ENCODE results near the gene CLDN22.
"Not testable (repeated sequence)": the region's sequence is repeated elsewhere in the genome, so short reads cannot be mapped to it uniquely, and the experiment has no call there.

Gene CLDN22

GRCh38 chr4:183347566-183347965, 27.5 kb upstream of the CLDN22 start:
- no peak for FAIRE-seq
- DNase-seq (ENCODE audit: low spot score): no peak

- FAIRE-seq (no peak), DNase-seq (ENCODE audit: low spot score) (no peak)
Measured at GRCh38 chr4:183347146-183347545, 27.1 kb upstream of the CLDN22 start.

DNA sequence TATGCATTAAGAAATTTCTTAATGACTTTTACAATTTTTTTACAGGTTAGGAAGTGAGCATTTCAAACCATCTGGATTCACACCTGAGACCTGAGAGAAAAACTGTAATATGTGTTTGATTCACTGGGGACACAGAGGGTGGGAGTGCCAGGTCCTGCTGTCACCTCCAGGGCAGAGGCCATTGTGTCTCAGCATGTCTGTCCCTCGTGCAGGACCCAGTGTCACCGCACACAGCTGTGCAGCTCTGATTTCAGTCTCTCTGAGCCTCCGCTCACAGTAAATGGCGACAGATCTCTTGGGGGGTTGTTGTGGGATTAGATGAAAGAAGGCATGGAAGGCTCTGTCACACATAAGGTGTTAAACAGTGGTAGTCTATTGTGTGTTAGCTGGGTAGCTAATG, 25.2 kb upstream of the CLDN22 start:
- DNase-seq (ENCODE audit: low spot score): no peak
- FAIRE-seq: no peak

DNA sequence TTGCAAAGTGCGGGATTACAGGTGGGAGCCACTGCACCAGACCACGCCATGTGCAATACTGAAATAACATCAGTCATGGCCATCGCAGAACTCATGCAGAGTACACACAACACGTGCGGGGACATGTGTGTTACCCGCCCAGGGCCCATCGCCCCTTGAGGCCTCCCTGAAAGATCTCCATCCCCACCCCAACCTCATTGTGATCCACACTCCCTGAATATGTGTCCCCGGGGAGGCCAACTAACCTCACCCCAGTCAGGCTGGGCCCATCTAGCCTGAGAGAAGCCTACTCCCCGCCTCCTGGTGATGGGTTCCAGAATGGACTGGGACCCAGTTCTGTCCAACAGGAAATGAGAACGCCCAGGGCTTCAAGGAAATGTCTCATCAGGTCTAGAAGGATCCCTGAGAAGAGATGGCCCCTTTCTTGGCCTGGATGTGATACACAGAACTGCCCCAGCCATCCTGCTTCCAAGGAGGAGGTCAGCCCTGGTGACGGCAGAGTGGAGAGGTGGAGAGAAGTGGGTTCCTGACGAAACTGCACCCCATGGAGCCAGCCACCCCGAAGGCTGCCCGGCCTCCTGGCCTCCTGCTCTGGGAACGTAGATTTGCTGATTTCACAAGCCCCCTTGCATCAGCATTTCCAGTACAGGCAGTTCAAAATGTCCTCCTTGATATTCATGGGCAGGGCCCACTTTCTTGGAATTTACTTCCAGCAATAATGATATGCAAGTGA, 24.6 kb upstream of the CLDN22 start:
- FAIRE-seq (no peak), DNase-seq (ENCODE audit: low spot score) (no peak)

GRCh38 chr4:183343730-183344129, 23.7 kb upstream of the CLDN22 start:
- FAIRE-seq (no peak), DNase-seq (ENCODE audit: low spot score) (no peak)

- no peak for FAIRE-seq
Measured at GRCh38 chr4:183342541-183343533, 22.8 kb upstream of the CLDN22 start.

DNA sequence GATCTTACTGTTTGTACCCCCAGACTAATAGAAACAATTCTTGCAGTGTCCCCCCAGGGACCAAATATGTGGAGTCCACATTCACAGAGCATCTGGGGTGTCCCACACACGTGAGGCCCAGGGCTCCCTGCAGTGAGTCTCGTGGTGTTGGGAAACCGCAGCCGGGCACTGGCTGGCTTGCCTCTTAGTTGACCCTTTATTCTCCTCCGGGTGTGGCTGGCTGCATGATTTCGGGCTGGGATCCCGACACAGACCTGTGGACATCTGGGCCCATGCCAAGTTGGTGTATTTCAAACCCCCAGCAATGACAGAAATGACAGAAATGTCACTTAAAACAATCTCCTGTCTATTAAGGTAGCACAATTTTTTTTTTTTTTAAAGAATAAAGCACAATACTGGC, 17.8 kb upstream of the CLDN22 start:
- FAIRE-seq: no peak
- DNase-seq (ENCODE audit: low spot score): no peak

More at GRCh38 chr4:183342541-183343533, 22.8 kb upstream of the CLDN22 start:
- DNase-seq (ENCODE audit: low spot score): no peak

GRCh38 chr4:183337349-183337748, 17.3 kb upstream of the CLDN22 start:
- no peak for FAIRE-seq
- DNase-seq (ENCODE audit: low spot score): no peak

DNA sequence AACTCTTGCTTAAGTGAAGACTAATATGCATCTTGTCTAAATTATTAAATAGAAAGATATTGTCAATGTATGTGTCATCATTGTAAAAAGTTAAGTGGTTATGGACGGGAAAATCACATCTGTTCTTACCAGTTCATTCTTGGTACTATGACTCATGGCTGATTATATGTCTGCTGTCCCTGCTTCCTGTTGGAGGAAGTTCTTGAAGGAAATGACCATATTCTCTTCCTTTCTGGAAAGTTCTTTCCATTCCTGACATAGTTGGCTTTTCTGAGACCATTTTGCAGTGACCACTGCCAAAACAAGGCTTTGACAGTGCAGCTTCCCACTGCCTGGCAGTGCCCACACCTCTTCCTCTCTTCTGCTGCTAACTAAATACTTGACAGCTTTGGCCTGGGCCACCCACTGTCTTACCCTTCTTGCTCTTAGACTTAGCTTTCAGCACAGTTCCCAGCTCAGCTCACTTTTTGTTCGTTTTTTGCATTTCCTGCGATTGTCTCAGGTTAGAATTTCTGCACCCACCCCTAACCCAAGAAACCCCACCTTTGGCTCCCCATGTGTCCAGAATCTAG, 15.4 kb upstream of the CLDN22 start:
- DNase-seq (ENCODE audit: low spot score) (peak; percentile 69), FAIRE-seq (peak; percentile 87)

- peak; percentile 84 for FAIRE-seq
- DNase-seq (ENCODE audit: low spot score): peak; percentile 76
Measured at GRCh38 chr4:183333983-183334382, 13.9 kb upstream of the CLDN22 start.

DNA sequence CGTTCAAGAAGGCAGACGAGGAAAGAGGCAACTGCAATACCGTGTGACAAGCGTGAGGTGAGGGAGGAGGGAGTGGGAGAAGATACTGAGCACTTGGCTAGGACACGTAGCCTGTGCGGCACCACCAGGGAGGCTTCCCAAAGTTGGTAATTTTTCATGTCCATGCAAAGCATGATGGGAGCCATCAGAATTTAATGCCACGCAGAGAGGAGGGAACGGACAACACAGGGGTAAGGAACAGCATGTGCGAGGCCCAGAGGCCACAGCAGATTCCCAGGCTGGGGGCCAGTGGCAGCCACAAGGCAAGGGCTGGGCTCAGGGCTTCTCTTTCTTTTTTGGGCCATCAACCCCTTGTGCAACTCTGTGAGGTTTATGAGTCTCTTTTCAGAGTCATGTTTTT, 13.1 kb upstream of the CLDN22 start:
- FAIRE-seq (no peak), DNase-seq (ENCODE audit: low spot score) (no peak)

DNA sequence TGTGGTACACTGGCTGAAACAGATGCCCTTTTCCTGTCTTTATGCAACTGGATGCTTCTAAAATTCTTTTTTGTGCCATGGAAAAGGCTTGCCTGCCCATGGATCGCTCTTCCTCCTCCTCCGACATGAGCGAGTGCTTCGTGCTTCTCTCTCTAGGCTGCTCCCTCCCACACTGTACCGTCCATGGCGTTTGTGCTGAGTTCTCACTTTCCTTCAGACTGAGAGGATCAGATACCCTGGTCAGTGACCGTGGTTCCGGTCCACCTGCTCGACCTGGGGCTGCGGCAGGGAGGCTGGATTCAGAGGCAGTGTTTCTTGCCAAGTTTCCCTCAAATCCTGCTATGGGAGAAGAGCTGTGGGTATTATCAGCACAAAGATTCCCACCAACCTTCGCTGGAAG, 12.4 kb upstream of the CLDN22 start:
- no peak for FAIRE-seq
- no peak for DNase-seq (ENCODE audit: low spot score)

DNA sequence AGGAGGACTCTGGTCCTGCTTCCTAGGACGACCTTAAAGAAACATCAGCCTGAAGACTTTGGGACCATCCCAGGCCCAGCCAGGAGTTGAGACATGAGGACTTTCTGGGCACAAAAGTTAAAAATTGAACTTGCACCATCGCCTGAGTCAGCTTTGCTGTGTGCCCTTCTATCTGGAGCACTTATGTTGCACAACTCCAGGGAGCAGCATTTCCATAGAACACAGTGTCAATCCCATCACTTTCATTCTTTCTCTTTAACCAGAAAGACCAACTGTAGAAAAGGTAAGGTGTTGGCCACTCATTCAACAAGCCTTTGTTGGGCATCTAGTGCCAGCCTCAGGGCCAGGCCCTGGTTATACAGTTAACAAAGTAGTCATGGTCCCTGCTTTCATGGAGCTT, 10.8 kb upstream of the CLDN22 start:
- FAIRE-seq: no peak
- DNase-seq (ENCODE audit: low spot score): no peak

DNA sequence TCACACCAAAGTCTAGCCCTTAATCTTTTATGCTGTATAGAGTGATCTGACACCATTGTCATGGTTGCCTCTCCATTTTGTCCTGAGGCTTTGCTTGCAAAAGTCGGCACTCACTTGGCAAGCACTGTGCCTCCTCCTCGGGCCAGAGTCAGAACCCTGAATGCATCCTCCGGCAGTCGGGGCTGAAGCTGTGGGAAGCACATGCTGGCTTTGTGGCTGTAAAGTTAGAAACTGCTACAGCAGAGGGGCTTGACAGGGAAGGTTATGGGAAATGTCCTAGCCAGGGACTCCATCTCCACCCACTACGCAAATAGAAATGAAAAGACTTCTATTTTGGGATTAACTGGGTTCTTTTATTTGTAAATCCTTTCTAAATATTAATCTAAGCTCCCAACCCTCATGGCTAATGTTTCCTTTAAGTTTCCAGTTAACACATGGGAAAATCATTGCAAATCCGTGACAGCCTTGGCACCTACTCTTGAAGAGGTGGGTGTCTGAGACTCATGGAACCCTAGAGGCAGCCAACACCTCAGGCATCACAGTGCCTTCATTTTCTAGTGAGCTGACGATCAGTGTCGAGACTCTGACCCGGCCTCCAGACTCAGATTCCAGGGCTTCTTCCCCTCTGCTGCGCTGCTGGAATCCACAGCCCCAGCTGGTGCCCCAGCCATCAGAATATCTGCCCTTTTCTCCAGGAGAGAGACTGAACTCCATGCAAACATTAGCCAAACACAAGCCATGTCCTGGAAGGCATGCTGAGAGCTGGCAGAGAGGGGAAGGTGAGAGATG, 10.1 kb upstream of the CLDN22 start:
- DNase-seq (ENCODE audit: low spot score): no peak
- no peak for FAIRE-seq

- FAIRE-seq (no peak), DNase-seq (ENCODE audit: low spot score) (no peak)
Measured at GRCh38 chr4:183329244-183329643, 9.2 kb upstream of the CLDN22 start.

DNA sequence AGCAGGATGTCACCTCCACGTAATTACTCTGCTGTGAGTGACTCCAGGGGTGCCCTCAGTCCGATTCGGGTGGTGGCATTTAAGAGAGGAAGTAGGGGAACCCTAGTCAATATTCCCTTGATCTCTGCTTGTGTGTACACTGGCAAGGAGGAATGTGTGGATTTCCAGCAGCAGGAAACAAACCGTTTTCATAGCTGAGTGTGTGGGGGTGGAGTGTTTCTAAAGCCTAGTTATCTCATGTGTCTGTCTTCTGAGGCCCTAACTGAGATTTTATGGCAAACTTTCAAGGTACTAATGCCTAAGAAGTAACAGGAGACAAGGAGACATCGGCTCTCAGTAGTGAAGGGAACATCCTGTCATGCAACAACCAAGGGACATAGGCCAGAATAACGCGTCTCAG, 8.8 kb upstream of the CLDN22 start:
- FAIRE-seq (no peak), DNase-seq (ENCODE audit: low spot score) (no peak)

- no peak for FAIRE-seq
Measured at GRCh38 chr4:183327827-183328226, 7.8 kb upstream of the CLDN22 start.

DNA sequence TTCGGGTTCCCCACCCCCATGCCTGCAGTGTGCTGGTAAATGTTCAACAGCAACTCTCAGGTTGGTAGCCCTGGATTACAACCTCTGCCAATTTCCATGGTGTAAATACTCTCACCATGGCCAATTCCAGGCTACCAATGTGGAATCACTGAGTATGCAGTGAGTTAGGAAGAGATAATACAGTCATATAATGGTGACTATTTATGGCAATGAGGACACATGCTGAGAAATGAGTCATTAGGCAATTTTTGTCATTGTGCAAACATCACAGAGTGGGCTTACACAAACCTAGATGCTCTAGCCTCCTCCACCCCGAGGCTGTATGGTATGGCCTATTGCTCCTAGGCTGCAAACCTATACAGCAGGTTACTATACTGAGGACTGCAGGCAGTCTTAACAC, 6.8 kb upstream of the CLDN22 start:
- FAIRE-seq (no peak), DNase-seq (ENCODE audit: low spot score) (peak; percentile 51)

More at GRCh38 chr4:183327827-183328226, 7.8 kb upstream of the CLDN22 start:
- DNase-seq (ENCODE audit: low spot score): no peak

- not testable (repeated sequence) for FAIRE-seq; DNase-seq (ENCODE audit: low spot score)
Measured at GRCh38 chr4:183326387-183326786, 6.3 kb upstream of the CLDN22 start.

- DNase-seq (ENCODE audit: low spot score) (no peak), FAIRE-seq (no peak)
Measured at GRCh38 chr4:183324619-183325018, 4.5 kb upstream of the CLDN22 start.

- not testable (repeated sequence) for DNase-seq (ENCODE audit: low spot score); FAIRE-seq
Measured at GRCh38 chr4:183324056-183324455, 4.0 kb upstream of the CLDN22 start.

Data from RCC 7860 (cell line).